SIG-M5 treated with dmso at 0.1 percent for 504 hours (cell line): Measurements from ENCODE around the gene MYO1D.
"Not testable (repeated sequence)": the region's sequence is repeated elsewhere in the genome, so short reads cannot be mapped to it uniquely, and the experiment has no call there.

ENCODE experiments used
- DNase-seq: peaks from one replicate; lab custom pipeline; 2025; ENCODE audit not compliant: unreplicated experiment; lab: John Stamatoyannopoulos, UW

Gene MYO1D

DNA sequence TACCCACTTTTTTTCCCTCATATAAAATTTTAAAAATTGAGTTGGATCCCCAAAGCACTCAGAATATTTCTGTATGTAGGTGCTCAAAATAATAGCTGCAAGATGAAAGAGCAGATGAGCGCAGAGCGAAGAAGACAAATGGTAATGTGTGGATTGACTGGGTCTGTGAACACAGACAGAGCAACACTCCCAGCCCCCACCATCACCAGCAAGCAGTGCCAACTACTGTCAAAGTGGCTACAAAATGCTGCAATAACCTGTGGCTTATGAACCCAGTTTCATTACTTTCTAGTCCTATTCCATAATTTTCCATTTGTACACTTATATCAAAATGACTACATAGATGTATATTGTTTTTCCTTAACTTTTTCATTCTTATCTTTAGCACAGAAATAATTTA is 137.2 kb downstream of the MYO1D start:
- no peak for DNase-seq

DNA sequence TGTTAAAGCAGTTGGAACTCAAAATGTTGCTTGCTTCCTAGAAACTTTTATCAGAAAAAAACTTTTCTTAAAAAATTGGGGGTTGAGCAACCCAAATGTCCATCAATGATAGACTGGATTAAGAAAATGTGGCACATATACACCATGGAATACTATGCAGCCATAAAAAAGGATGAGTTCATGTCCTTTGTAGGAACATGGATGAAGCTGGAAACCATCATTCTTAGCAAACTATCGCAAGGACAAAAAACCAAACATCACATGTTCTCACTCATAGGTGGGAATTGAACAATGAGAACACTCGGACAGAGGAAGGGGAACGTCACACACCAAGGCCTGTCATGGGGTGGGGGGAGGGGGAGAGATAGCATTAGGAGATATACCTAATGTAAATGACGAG is 137.8 kb downstream of the MYO1D start:
- DNase-seq, result not testable (repeated sequence)

DNA sequence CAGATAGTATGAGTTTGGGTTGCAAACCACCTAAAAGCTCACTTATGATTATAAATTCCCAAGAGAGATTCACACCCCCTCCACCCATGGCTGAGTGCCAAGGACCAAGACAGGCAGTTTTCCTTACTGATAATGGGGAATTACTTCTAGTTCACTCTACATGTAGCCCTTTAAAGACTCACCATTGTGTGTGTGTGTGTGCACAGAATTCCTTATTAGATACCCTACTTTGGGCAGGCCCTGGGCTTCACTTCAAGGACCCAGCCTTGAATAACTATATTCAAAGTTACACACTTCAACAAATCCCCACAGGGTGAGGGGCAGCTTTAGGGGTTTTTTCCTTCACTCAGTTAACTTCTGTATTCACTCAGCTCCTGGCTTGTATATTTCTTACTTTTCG is 143.5 kb downstream of the MYO1D start:
- DNase-seq, result no peak

DNA sequence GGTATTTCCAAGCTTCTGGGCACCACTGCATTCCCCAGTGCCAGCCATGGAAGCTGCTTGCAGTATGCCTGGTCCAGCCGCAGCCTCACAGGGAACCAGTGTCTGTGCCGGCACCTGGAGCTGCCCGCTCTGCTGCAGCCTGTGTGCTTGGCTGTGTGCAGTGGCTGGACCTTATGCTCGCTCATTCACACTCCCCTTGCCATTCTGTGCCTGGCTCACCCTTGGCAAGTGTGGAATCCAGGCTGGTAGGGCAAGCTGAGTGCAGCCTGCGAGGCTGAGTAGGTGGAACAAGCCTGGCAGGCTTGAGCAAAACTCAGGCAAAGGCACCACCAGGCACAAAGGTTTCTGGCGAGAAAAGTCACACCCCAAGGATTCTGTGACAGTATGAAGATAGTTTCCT is 144.0 kb downstream of the MYO1D start:
- no peak for DNase-seq

DNA sequence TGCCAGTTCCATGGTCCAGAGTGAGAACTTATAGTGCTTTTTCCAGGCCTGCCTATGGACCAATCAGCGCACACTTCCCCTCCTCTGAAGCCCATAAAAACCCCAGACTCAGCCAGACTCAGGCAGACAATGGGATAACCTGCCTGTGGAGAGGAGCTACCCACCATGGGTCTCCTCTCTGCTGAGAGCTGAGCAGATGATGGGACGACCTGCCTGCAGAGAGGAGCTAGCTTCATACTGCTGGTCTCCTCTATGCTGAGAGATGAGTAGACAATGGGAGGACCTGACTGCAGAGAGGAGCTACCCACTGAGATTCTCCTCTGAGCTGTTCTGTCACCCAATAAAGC is 144.7 kb downstream of the MYO1D start:
- DNase-seq, result no peak

DNA sequence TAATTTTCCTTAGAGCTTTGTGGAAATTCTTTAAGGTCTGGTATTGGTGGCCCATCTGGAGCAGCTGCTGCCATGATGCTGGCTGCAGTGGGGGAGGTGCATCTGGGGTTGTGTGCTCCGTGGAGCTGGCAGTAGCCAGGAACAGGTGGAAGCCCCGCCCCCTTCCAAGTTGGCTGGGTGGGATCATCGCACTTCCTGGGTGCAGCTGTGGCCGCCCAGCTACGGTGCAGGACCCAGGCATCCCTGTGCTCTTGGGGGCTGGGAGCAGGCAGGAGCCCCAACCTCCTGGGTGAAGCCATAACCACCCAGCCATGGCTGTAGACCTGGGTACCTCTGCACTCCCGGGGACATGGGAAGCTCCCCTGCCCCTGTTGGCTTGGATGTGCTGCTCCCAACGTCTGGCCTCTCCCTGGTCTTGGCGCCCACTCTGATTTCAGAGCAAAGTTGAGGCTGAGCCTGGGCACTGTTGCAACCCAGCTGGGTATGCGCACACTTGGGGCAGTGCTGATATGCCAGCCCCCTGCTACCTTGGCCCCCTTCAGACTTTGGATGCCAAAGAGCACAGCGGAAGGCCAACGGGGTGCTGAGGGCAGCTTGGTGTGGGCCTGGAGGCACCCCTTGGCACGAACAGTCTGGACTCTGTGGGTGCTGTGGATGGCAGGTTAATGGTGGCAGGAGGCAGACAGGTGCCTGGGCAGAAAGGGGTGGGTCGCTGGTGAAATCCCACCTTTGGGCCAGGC is 145.2 kb downstream of the MYO1D start:
- no peak for DNase-seq

DNA sequence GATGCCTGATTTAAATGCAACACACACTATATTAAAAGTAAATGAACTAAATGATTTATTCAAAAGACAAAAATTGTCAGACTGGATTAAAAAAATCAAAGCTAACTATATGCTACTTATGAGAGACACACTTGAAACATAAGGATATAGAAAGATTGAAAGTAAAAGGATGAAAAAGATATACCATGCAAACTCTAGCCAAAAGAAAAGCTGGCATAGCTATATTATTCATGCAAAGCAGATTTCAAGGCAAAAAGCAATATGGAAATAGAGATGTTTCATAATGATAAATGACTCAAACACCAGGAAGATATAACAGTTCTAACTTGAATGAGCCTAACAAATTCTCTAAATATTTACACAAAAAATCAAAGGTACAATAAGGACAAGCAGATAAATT is 149.2 kb downstream of the MYO1D start:
- DNase-seq, result no peak

DNA sequence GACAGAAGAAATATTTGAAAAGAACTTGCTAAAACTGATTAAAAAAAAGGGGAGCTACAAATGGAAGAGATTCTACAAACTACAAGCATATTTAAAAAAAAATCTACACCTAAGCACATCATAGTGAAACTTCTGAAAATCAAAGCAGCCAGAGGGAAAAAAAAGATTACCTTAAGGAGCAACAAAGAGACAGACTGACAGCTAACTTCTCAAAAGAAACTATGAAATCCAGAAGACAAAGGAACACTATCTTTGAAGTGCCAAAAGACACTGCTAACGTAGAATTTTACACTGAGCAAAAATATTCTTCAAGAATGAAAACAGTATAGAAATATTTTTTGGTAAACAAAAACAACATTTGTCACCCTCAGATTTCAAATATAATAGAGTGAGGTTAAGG is 151.2 kb downstream of the MYO1D start:
- DNase-seq, result no peak

DNA sequence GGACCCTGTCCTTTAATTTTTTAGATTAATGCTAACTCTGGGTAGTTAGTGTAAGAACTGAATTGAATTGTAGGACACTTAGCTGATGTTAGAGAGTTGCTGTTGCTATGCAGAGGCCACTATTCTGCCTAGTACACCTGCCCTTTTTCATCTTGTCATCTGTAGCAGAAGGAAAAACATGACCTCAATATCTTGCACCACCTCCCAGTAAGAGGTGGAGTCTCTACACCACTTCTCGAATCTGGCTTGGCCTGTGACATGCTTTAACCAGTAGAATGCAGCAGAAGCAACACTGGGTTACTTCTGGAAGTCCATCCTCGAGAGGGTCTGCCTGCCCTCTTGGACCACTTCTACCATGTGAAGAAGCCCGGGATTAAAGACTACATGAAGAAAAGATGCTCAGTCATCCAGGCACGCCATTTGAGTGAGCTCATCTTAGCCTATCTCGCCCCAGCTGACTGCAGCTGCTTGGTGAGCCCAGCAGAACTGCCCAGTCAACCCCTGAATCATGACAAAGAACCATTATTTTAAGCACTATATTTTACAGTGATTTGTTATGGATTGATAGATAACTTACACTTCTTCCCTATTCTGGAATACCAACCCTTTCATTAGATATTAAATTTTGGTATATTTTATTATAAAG is 153.5 kb downstream of the MYO1D start:
- no peak for DNase-seq

DNA sequence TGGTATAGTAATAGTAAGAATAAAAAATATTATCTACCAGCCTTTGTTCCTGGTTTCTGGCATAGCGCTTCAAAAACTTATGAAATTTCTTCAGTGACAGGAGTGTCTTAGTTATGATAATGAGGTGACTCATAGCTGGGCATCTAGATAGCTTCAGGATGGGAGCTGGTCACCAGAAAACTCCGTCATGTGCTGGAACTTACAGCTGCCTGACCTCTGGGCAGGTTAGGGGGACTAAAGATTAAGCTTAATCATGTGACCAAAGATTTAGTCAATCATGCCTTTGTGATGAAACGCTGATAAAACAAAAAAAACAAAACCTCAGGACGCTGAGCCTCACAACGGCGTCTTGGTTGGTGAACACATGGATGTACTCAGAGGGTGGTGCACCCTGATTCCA is 154.2 kb downstream of the MYO1D start:
- DNase-seq, result no peak

DNA sequence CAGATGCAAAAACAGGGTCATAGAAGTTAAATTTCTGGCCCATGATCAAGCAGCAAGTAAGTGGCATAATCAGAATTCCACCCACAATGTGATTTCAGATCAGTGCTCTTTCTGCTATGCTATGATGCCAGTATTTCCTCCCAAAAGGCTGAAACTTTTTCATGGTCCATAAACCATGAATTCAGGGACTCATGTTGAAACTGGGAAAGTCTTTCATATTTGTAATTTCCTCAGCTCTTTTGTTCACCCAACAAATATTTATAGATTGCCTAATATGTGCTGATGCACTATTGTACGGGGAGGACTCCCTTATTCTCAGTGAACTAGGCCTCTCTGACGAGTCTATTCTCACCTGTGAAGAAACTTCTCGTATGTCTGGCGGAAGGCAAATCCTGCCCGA is 156.3 kb downstream of the MYO1D start:
- no peak for DNase-seq

DNA sequence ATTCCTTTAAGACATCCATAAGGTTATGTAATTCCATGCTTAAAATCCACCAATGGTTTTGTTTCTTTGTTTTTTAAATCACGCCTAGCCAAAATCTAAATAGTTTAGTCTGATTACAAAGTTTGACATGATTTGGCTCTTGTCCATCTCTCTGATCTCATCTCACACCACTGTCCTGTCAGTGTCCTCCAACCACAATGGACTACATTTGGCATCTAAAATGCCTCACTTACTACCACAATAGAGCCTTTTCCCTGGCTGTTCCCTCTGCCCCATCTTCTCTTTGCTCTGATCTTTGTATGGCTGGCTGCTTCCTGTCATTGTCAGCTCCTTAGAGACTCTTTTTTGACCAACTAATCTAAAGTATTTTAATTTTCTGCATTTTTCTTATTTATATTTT is 157.2 kb downstream of the MYO1D start:
- DNase-seq, result no peak

DNA sequence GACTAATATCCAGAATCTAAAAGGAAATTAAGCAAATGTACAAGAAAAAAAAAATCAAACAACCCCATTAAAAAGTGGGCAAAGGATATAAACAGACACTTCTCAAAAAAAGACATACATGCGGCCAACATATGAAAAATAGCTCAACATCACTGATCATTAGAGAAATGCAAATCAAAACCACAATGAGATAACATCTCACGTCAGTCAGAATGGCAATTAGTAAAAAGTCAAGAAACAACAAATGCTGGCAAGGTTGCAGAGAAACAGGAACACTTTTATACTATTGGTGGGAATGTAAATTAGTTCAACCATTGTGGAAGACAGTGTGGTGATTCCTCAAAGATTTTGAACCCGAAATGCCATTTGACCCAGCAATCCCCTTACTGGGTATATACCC is 162.0 kb downstream of the MYO1D start:
- not testable (repeated sequence) for DNase-seq

DNA sequence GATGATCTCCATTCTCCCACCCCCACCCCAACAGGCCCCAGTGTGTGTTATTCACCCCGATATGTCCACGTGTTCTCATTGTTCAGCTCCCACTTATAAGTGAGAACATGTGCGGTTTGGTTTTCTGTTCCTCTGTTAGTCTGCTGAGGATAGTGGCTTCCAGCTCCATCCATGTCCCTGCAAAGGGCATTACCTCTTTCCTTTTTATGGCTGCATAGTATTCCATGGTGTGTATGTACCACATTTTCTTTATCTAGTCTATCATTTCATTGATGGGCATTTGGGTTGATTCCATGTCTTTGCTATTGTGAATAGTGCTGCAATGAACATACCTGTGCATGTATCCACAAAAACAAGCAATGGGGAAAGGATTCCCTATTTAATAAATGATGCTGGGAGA is 162.7 kb downstream of the MYO1D start:
- not testable (repeated sequence) for DNase-seq

DNA sequence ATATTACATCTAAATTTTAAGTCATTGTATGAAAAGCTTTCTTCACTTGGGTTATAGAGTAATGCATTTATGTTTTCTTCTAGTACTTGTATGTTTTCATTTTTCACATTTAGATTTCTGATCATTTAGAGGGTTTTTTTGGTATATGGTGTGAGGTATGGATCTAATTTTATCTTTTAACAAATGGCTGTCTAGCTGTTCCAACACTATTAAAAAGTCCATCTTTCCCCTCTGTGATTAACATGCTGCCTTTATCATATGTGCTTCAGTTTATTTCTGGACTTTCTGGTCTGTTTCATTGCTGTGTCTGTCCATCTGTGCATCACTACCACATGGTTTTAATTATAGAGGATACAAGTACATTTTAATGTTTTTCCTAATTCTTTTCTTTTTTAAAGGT is 163.8 kb downstream of the MYO1D start:
- no peak for DNase-seq

DNA sequence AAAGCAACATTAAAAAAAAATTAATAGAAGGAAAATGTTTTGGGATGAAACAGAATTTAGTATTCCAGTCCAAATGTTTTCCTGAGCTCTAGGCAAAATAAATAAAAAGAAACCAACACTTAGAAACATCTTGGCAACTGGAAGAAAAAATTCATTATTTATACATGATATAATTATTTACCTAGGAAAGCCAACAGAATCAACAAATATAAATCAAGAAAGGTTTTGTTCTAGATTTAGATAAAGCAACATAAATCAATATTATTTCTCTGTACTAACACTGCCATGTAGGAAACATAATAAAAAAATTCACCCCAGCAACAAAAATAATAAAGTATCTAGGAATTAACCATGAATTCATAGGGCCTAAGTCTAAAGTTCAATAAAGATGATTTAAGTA is 167.4 kb downstream of the MYO1D start:
- no peak for DNase-seq

DNA sequence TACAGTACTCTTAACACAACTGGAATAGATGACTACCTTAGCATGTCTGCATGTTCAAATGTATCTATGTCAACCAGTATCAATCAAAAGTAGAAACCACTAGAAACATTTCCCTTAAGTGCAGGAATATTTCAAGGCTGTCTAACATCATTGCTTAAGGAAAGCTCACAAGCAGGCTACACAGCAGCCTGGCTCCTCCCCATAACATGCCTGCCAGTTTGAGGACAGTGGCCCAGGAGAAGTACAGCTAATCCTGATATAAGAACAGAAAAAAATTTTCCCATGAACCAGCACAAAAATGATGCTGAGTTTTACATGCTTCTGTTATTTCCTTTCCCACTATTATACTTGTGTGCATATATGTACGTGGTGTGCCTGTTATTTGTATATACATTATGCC is 175.1 kb downstream of the MYO1D start:
- DNase-seq, result no peak

DNA sequence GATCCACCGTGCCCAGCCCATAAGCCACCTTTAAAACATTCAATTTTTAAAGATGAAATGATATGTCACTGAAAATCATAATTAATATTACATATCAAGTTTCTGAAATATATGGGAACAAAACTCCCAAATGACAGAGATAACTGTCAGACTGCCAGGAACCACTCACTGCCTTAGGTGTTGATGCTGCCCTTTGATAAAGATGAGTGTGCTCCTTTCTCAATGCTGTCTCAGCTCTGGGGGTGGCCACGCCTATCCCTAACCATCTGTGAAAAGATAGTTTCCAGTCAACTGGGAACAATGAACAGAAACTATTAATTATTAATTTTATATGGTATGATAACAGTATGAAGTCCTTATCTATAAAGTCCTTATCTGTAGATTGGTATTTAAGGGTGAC is 177.7 kb downstream of the MYO1D start:
- no peak for DNase-seq

DNA sequence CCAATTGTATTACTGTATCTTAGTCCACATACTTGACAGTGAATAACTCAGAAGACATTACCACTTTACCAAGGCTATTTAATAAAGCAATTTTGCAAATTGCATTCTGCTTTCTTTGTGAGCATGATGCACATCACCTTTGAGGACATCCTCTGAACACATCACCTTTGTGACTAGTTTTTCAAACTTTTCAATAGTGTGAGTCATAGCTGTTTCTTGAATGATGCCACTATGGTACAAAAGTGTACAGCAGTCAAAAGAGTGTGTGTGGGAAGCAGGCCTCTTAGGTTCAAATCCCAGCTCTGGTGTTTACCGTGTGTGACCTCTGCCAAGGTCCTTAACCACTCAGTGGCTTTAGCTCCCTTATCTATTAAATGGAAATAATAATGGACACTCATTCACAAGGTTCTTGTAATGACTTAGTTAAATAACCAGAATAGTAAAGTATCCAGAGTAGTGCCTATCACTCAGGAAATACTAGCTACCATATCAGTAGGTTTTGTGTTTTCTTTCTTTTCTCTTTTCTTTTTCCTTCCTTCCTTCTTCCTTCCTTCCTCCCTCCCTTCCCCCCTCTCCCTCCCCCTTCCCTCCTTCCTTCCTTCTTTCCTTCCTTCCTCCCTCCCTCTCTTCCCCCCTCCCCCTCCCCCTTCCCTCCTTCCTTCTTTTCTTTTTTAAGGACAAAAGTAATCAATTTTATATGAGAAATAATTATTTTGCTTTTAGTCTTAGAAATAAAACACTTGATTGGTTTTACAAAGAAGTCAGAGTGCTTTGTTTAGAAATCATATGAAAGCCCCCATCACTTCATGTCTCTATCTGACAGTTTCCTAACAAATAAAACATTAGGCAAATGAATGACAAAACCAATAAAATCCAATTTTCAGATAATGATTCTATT is 178.9 kb downstream of the MYO1D start:
- no peak for DNase-seq

DNA sequence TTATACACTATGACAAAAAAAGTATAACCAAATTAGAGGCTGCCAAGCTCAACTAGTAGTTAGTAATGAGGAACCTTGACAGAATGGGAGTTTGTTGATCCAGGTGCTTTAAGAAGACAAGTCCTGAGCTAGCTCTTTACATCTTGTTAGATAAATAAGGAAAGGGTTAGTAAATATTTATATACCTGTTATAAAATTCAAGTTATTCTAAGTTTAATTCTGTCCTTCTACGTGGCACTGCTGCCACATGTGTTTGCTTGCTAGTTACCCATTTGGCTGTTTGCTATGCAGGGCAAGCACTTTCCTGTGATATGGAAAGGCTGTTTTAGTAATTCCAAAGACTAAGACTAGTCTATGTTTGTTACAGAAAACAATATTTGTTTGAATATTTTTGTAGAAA is 180.5 kb downstream of the MYO1D start:
- DNase-seq, result no peak

DNA sequence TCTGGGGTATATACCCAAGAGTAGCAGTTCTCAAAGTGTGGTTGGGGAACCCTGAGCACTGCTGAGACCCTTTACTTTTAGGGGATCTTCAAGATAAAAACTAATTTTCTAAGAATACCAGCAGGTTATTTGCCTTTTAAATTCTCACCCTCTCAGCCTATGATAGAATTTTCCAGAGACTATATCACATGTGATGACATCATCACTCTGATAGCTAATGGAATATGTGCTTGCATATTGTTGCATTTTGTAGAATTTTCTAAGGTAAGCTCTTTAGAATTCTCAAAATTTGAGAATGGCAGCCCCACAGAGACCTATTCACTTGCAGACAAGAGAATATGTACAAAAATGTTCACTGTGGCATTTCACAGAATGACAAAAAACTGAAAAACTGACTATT is 181.1 kb downstream of the MYO1D start:
- no peak for DNase-seq
